ENCODE data around the gene UCMA. TPM values are rescaled to one million over a fixed set of nuclear protein-coding genes. Genes with fewer than 3 reads are reported as not detected.

UCMA gene
- total RNA-seq, 2 experiments from 2014 or later, result not detected

GRCh38 chr10:13263591-13263990 lies 29.4 kb upstream of the UCMA start:
- Histone ChIP-seq H3K79me2 (ENCODE audit: insufficient read depth, low read depth, low read length) (no peaks in the 10 kb centered on the region), H3K27ac (ENCODE audit: low read depth, low read length, poor library complexity, severe bottlenecking) (no peak overlapping the region), H3K9me3 (ENCODE audit: low read length) (no peaks in the 10 kb centered on the region), H4K20me1 (ENCODE audit: insufficient read depth, low read length) (no peaks in the 10 kb centered on the region), H3K4me3 (ENCODE audit: low read depth, low read length, poor library complexity, severe bottlenecking) (no peak overlapping the region), H3K4me1 (ENCODE audit: insufficient read depth, low read length, poor library complexity, severe bottlenecking) (peaks cover 14% of the 10 kb centered on the region), H3K36me3 (ENCODE audit: insufficient read depth, low read length) (no peaks in the 10 kb centered on the region), H3K4me2 (ENCODE audit: low read length) (no peak overlapping the region), H3K9me2 (ENCODE audit: insufficient read depth, low read length) (no peaks in the 10 kb centered on the region), H2AFZ (ENCODE audit: low read length) (no peak overlapping the region)
- BruUV-seq (replicated peaks), result no TSS peak
- intact Hi-C loops (cut with micrococcal nuclease; ENCODE audit: unreplicated experiment), result no loop called here
- DNase-seq (ENCODE audit: low spot score), result no peak
- POLR2A ChIA-PET, result interaction anchor here (0.6 to 1.1 kb wide), 2 partner anchors 10 to 18 kb away, joined by 3 read pairs; no protein-coding TSS in a partner anchor
- CTCF ChIA-PET (ENCODE audit: unreplicated experiment), result no interaction called here
- TF ChIP-seq EZH2phosphoT487 (IDR thresholded peaks at IDR 0.05; ENCODE audit: borderline replicate concordance, low read depth, low read length) (no peak), CTCF (conservative IDR thresholded peaks at IDR 0.05; ENCODE audit: low read length) (no peak)

GRCh38 chr10:13262433-13262832 lies 28.3 kb upstream of the UCMA start:
- POLR2A ChIA-PET, result no interaction called here
- H2AFZ ChIP-seq (ENCODE audit: low read length), result no peak overlapping the region
- no peak overlapping the region for H3K4me2 ChIP-seq (ENCODE audit: low read length)
- intact Hi-C loops (cut with micrococcal nuclease; ENCODE audit: unreplicated experiment), result no loop called here
- no peaks in the 10 kb centered on the region for H3K9me3 ChIP-seq (ENCODE audit: low read length)
- no peaks in the 10 kb centered on the region for H3K9me2 ChIP-seq (ENCODE audit: insufficient read depth, low read length)
- CTCF ChIA-PET (ENCODE audit: unreplicated experiment), result no interaction called here
- no peak for TF ChIP-seq EZH2phosphoT487 (IDR thresholded peaks at IDR 0.05; ENCODE audit: borderline replicate concordance, low read depth, low read length)
- no peak for TF ChIP-seq CTCF (conservative IDR thresholded peaks at IDR 0.05; ENCODE audit: low read length)
- no TSS peak for BruUV-seq (replicated peaks)
- H4K20me1 ChIP-seq (ENCODE audit: insufficient read depth, low read length), result no peaks in the 10 kb centered on the region
- H3K4me3 ChIP-seq (ENCODE audit: low read depth, low read length, poor library complexity, severe bottlenecking), result no peak overlapping the region
- H3K4me1 ChIP-seq (ENCODE audit: insufficient read depth, low read length, poor library complexity, severe bottlenecking), result peaks cover 11% of the 10 kb centered on the region
- H3K36me3 ChIP-seq (ENCODE audit: insufficient read depth, low read length), result no peaks in the 10 kb centered on the region
- no peak for DNase-seq (ENCODE audit: low spot score)
- H3K27ac ChIP-seq (ENCODE audit: low read depth, low read length, poor library complexity, severe bottlenecking), result no peak overlapping the region
- no peaks in the 10 kb centered on the region for H3K79me2 ChIP-seq (ENCODE audit: insufficient read depth, low read depth, low read length)

- Histone ChIP-seq H3K36me3 (ENCODE audit: insufficient read depth, low read length) (no peaks in the 10 kb centered on the region), H2AFZ (ENCODE audit: low read length) (no peak overlapping the region), H3K4me3 (ENCODE audit: low read depth, low read length, poor library complexity, severe bottlenecking) (no peak overlapping the region), H4K20me1 (ENCODE audit: insufficient read depth, low read length) (no peaks in the 10 kb centered on the region), H3K4me1 (ENCODE audit: insufficient read depth, low read length, poor library complexity, severe bottlenecking) (peaks cover 8% of the 10 kb centered on the region), H3K9me2 (ENCODE audit: insufficient read depth, low read length) (no peaks in the 10 kb centered on the region), H3K4me2 (ENCODE audit: low read length) (no peak overlapping the region), H3K9me3 (ENCODE audit: low read length) (no peaks in the 10 kb centered on the region), H3K79me2 (ENCODE audit: insufficient read depth, low read depth, low read length) (no peaks in the 10 kb centered on the region), H3K27ac (ENCODE audit: low read depth, low read length, poor library complexity, severe bottlenecking) (no peak overlapping the region)
- no peak for DNase-seq (ENCODE audit: low spot score)
- BruUV-seq (replicated peaks), result no TSS peak
- intact Hi-C loops (cut with micrococcal nuclease; ENCODE audit: unreplicated experiment), result no loop called here
- TF ChIP-seq EZH2phosphoT487 (IDR thresholded peaks at IDR 0.05; ENCODE audit: borderline replicate concordance, low read depth, low read length) (no peak), CTCF (conservative IDR thresholded peaks at IDR 0.05; ENCODE audit: low read length) (no peak)
- CTCF ChIA-PET (ENCODE audit: unreplicated experiment), result no interaction called here
- POLR2A ChIA-PET, result no interaction called here
These were observed 23.5 kb upstream of the UCMA start for GRCh38 chr10:13257621-13258140.
